ENCODE results near the gene SLC49A3.

DNA sequence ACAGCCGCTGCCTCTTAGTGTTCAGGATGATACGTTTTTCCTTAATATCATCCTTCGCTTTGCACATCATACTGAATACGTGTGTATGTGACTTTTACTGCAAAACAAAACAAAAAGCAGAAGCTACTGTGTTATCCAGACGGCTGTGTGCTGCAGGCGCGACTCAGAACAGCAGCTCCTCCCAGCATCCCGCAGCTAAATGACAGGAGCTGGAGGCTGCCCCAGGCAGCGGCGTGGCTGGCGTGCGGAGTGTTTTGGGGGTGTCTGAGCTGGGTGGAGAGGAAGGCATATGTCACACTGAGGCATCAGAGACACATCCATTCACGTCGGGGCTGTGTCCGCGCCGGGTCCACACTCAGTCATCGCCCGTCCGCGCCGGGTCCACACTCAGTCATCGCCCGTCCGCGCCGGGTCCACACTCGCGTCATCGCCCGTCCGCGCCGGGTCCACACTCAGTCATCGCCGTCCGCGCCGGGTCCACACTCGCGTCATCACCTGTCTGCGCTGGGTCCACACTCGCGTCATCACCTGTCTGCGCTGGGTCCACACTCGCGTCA is 33.3 kb upstream of the SLC49A3 start:
- no peak for TF ChIP-seq POLR2AphosphoS5 (IDR thresholded peaks at IDR 0.05; ENCODE audit: low read depth, low read length)
- TF ChIP-seq, protein P1, sequence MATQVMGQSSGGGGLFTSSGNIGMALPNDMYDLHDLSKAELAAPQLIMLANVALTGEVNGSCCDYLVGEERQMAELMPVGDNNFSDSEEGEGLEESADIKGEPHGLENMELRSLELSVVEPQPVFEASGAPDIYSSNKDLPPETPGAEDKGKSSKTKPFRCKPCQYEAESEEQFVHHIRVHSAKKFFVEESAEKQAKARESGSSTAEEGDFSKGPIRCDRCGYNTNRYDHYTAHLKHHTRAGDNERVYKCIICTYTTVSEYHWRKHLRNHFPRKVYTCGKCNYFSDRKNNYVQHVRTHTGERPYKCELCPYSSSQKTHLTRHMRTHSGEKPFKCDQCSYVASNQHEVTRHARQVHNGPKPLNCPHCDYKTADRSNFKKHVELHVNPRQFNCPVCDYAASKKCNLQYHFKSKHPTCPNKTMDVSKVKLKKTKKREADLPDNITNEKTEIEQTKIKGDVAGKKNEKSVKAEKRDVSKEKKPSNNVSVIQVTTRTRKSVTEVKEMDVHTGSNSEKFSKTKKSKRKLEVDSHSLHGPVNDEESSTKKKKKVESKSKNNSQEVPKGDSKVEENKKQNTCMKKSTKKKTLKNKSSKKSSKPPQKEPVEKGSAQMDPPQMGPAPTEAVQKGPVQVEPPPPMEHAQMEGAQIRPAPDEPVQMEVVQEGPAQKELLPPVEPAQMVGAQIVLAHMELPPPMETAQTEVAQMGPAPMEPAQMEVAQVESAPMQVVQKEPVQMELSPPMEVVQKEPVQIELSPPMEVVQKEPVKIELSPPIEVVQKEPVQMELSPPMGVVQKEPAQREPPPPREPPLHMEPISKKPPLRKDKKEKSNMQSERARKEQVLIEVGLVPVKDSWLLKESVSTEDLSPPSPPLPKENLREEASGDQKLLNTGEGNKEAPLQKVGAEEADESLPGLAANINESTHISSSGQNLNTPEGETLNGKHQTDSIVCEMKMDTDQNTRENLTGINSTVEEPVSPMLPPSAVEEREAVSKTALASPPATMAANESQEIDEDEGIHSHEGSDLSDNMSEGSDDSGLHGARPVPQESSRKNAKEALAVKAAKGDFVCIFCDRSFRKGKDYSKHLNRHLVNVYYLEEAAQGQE (IDR thresholded peaks at IDR 0.05; ENCODE audit: insufficient read depth in 1 of 2, low read depth in 2 of 2, low read length in 2 of 2) = no peak
- no peak for TF ChIP-seq FOXP2 (optimal IDR thresholded peaks at IDR 0.05; ENCODE audit: borderline replicate concordance, extremely low read depth, extremely low read length, insufficient read depth)
- TF ChIP-seq TAF1 (IDR thresholded peaks at IDR 0.05; ENCODE audit: borderline replicate concordance, insufficient read depth, low read length) = no peak
- TF ChIP-seq SIN3A (IDR thresholded peaks at IDR 0.05; ENCODE audit: borderline replicate concordance, insufficient read depth, low read length) = no peak

All from PFSK-1 (cell line).